ENCODE measurements around the gene RFPL1.

Gene RFPL1

GRCh38 chr22:29484642-29485041, 46.3 kb downstream of the RFPL1 start:
- TF ChIP-seq SIN3A (IDR thresholded peaks at IDR 0.05; ENCODE audit: borderline replicate concordance, insufficient read depth, low read length) (no peak), TAF1 (IDR thresholded peaks at IDR 0.05; ENCODE audit: borderline replicate concordance, insufficient read depth, low read length) (no peak), FOXP2 (optimal IDR thresholded peaks at IDR 0.05; ENCODE audit: borderline replicate concordance, extremely low read depth, extremely low read length, insufficient read depth) (no peak), POLR2AphosphoS5 (IDR thresholded peaks at IDR 0.05; ENCODE audit: low read depth, low read length) (no peak)
- TF ChIP-seq, protein P1, sequence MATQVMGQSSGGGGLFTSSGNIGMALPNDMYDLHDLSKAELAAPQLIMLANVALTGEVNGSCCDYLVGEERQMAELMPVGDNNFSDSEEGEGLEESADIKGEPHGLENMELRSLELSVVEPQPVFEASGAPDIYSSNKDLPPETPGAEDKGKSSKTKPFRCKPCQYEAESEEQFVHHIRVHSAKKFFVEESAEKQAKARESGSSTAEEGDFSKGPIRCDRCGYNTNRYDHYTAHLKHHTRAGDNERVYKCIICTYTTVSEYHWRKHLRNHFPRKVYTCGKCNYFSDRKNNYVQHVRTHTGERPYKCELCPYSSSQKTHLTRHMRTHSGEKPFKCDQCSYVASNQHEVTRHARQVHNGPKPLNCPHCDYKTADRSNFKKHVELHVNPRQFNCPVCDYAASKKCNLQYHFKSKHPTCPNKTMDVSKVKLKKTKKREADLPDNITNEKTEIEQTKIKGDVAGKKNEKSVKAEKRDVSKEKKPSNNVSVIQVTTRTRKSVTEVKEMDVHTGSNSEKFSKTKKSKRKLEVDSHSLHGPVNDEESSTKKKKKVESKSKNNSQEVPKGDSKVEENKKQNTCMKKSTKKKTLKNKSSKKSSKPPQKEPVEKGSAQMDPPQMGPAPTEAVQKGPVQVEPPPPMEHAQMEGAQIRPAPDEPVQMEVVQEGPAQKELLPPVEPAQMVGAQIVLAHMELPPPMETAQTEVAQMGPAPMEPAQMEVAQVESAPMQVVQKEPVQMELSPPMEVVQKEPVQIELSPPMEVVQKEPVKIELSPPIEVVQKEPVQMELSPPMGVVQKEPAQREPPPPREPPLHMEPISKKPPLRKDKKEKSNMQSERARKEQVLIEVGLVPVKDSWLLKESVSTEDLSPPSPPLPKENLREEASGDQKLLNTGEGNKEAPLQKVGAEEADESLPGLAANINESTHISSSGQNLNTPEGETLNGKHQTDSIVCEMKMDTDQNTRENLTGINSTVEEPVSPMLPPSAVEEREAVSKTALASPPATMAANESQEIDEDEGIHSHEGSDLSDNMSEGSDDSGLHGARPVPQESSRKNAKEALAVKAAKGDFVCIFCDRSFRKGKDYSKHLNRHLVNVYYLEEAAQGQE (IDR thresholded peaks at IDR 0.05; ENCODE audit: insufficient read depth in 1 of 2, low read depth in 2 of 2, low read length in 2 of 2) = no peak

DNA sequence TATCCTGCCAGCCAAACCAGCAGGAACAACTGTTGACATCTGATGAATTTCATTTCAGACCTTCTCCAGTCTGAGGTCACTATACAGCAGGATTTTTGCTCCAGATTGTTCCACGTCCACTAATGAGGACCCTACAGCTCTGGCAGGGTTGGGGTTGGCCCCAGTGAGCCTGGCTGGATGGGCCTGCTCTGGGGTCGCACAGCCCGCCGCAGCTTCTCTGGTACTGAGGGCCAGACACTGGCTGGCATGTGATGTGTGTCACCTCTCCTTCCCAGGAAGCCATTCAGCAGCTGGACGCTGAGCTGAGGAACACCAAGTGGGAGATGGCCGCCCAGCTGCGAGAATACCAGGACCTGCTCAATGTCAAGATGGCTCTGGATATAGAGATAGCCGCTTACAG, 47.1 kb downstream of the RFPL1 start:
- TF ChIP-seq, protein P1 (IDR thresholded peaks at IDR 0.05; ENCODE audit: insufficient read depth in 1 of 2, low read depth in 2 of 2, low read length in 2 of 2) = no peak

GRCh38 chr22:29487426-29487986, 49.1 kb downstream of the RFPL1 start:
- TF ChIP-seq FOXP2 (optimal IDR thresholded peaks at IDR 0.05; ENCODE audit: borderline replicate concordance, extremely low read depth, extremely low read length, insufficient read depth) (no peak), POLR2AphosphoS5 (IDR thresholded peaks at IDR 0.05; ENCODE audit: low read depth, low read length) (no peak), SIN3A (IDR thresholded peaks at IDR 0.05; ENCODE audit: borderline replicate concordance, insufficient read depth, low read length) (no peak), TAF1 (IDR thresholded peaks at IDR 0.05; ENCODE audit: borderline replicate concordance, insufficient read depth, low read length) (no peak)
- TF ChIP-seq, protein P1 (IDR thresholded peaks at IDR 0.05; ENCODE audit: insufficient read depth in 1 of 2, low read depth in 2 of 2, low read length in 2 of 2) = no peak

DNA sequence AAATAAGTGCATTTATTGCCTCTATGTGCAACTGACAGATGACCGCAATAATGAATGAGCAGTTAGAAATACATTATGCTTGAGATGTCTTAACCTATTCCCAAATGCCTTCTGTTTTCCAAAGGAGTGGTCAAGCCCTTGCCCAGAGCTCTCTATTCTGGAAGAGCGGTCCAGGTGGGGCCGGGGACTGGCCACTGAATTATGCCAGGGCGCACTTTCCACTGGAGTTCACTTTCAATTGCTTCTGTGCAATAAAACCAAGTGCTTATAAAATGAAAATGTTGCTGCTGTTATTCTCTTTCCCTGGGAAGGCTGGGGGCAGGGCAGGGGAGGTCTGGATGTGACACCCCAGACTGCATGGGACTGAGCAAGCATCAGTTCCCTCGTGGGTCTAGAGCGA, 52.6 kb downstream of the RFPL1 start:
- no peak for TF ChIP-seq FOXP2 (optimal IDR thresholded peaks at IDR 0.05; ENCODE audit: borderline replicate concordance, extremely low read depth, extremely low read length, insufficient read depth)
- TF ChIP-seq TAF1 (IDR thresholded peaks at IDR 0.05; ENCODE audit: borderline replicate concordance, insufficient read depth, low read length) = no peak
- TF ChIP-seq, protein P1 (IDR thresholded peaks at IDR 0.05; ENCODE audit: insufficient read depth in 1 of 2, low read depth in 2 of 2, low read length in 2 of 2) = no peak

Measured in PFSK-1 (cell line).